22Rv1 (cell line): Measurements from ENCODE around the gene TGM2.

Experiments
- ZFX ChIP-seq: fragments of 450-650 bp; IDR thresholded peaks from 2 replicates; pipeline ENCODE4 v1.6.1; 2017; ENCODE audit warnings: antibody characterized with exemption, borderline replicate concordance
- TF ChIP-seq, protein P1 (sequence below): fragments of 450-650 bp; IDR thresholded peaks from 2 replicates; pipeline ENCODE4 v1.5.1; 2017; ENCODE audit warnings: mild to moderate bottlenecking

DNA sequence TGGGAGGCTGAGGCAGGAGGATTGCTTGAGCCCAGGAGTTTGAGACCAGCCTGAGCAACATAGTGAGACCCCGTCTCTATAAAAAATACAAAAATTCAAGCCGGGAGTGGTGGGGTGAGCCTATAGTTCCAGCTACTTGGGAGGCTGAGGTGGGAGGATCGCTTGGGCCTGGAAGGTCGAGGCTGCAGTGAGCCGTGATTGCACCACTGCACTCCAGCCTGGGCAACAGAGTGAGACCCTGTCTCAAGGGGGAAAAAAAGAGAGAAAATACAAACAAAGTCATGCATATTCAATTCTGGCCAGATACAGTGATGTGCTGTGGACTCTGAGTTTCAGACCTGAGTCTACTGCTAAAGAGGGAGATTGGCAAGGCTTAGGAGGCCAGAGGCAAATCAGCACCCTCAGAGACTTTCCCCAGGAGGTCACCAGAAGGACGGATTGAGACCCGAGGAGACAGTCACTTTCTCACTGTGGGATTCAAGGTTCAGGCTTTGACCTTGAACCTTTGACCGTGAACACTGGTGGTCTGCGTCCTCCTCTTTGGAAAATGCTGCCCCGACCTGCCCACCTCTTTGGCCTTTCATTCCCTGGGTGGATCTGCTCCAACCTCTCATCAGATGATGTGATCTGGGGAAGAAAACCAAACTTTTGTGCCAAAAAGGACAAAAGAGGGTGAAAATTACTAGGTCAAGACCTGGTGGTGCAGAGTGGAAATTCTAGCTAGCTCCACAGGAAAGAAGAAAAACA lies 31.2 kb downstream of the TGM2 start:
- TF ChIP-seq, protein P1, sequence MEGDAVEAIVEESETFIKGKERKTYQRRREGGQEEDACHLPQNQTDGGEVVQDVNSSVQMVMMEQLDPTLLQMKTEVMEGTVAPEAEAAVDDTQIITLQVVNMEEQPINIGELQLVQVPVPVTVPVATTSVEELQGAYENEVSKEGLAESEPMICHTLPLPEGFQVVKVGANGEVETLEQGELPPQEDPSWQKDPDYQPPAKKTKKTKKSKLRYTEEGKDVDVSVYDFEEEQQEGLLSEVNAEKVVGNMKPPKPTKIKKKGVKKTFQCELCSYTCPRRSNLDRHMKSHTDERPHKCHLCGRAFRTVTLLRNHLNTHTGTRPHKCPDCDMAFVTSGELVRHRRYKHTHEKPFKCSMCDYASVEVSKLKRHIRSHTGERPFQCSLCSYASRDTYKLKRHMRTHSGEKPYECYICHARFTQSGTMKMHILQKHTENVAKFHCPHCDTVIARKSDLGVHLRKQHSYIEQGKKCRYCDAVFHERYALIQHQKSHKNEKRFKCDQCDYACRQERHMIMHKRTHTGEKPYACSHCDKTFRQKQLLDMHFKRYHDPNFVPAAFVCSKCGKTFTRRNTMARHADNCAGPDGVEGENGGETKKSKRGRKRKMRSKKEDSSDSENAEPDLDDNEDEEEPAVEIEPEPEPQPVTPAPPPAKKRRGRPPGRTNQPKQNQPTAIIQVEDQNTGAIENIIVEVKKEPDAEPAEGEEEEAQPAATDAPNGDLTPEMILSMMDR = no peak
- no peak for TF ChIP-seq ZFX
